ENCODE results near the gene FOXP1.
A peak's percentile ranks its signal among the peaks of the same experiment; 100 is the strongest.

Gene FOXP1

GRCh38 chr3:71570546-71570945 is 13.0 kb downstream of the FOXP1 start:
- H3K4me3 ChIP-seq (ENCODE audit: low read length) = no peak overlapping the region
- DNase-seq (ENCODE audit: low read depth, low spot score) = no peak

GRCh38 chr3:71568207-71568606 is 15.3 kb downstream of the FOXP1 start:
- DNase-seq (ENCODE audit: low read depth, low spot score) = no peak
- H3K4me3 ChIP-seq (ENCODE audit: low read length) = no peak overlapping the region

- no peak for DNase-seq (ENCODE audit: low read depth, low spot score)
- no peak overlapping the region for H3K4me3 ChIP-seq (ENCODE audit: low read length)
Observed at GRCh38 chr3:71566776-71567175, 16.8 kb downstream of the FOXP1 start.

GRCh38 chr3:71565976-71566375 is 17.6 kb downstream of the FOXP1 start:
- DNase-seq (ENCODE audit: low read depth, low spot score) = no peak
- no peak overlapping the region for H3K4me3 ChIP-seq (ENCODE audit: low read length)

GRCh38 chr3:71565316-71565715 is 18.2 kb downstream of the FOXP1 start:
- H3K4me3 ChIP-seq (ENCODE audit: low read length) = no peak overlapping the region
- DNase-seq (ENCODE audit: low read depth, low spot score) = no peak

GRCh38 chr3:71564361-71564760 is 19.2 kb downstream of the FOXP1 start:
- no peak for DNase-seq (ENCODE audit: low read depth, low spot score)
- no peak overlapping the region for H3K4me3 ChIP-seq (ENCODE audit: low read length)

- no peak for DNase-seq (ENCODE audit: low read depth, low spot score)
- H3K4me3 ChIP-seq (ENCODE audit: low read length) = no peak overlapping the region
Observed at GRCh38 chr3:71563827-71564226, 19.7 kb downstream of the FOXP1 start.

- no peak for DNase-seq (ENCODE audit: low read depth, low spot score)
- H3K4me3 ChIP-seq (ENCODE audit: low read length) = no peak overlapping the region
Observed at GRCh38 chr3:71562938-71563337, 20.6 kb downstream of the FOXP1 start.

- DNase-seq (ENCODE audit: low read depth, low spot score) = no peak
- H3K4me3 ChIP-seq (ENCODE audit: low read length) = no peak overlapping the region
Observed at GRCh38 chr3:71560665-71561064, 22.9 kb downstream of the FOXP1 start.

- no peak for DNase-seq (ENCODE audit: low read depth, low spot score)
- H3K4me3 ChIP-seq (ENCODE audit: low read length) = no peak overlapping the region
Observed at GRCh38 chr3:71559578-71560162, 23.9 kb downstream of the FOXP1 start.

GRCh38 chr3:71559021-71559420 is 24.5 kb downstream of the FOXP1 start:
- DNase-seq (ENCODE audit: low read depth, low spot score) = no peak
- H3K4me3 ChIP-seq (ENCODE audit: low read length) = no peak overlapping the region

GRCh38 chr3:71554649-71555048 is 28.9 kb downstream of the FOXP1 start:
- H3K4me3 ChIP-seq (ENCODE audit: low read length) = no peak overlapping the region
- DNase-seq (ENCODE audit: low read depth, low spot score) = no peak

GRCh38 chr3:71551311-71551919 is 32.1 kb downstream of the FOXP1 start:
- DNase-seq (ENCODE audit: low read depth, low spot score) = no peak
- no peak overlapping the region for H3K4me3 ChIP-seq (ENCODE audit: low read length)

GRCh38 chr3:71549951-71550350 is 33.6 kb downstream of the FOXP1 start:
- DNase-seq (ENCODE audit: low read depth, low spot score) = peak; percentile 7
- H3K4me3 ChIP-seq (ENCODE audit: low read length) = no peak overlapping the region

- H3K4me3 ChIP-seq (ENCODE audit: low read length) = no peak overlapping the region
- DNase-seq (ENCODE audit: low read depth, low spot score) = no peak
Observed at GRCh38 chr3:71548705-71549384, 34.7 kb downstream of the FOXP1 start.

- no peak for DNase-seq (ENCODE audit: low read depth, low spot score)
- H3K4me3 ChIP-seq (ENCODE audit: low read length) = no peak overlapping the region
Observed at GRCh38 chr3:71547249-71548198, 36.0 kb downstream of the FOXP1 start.

- H3K4me3 ChIP-seq (ENCODE audit: low read length) = no peak overlapping the region
- no peak for DNase-seq (ENCODE audit: low read depth, low spot score)
Observed at GRCh38 chr3:71546821-71547220, 36.7 kb downstream of the FOXP1 start.

GRCh38 chr3:71545330-71545729 is 38.2 kb downstream of the FOXP1 start:
- DNase-seq (ENCODE audit: low read depth, low spot score) = no peak
- H3K4me3 ChIP-seq (ENCODE audit: low read length) = no peak overlapping the region

GRCh38 chr3:71543371-71544016 is 40.0 kb downstream of the FOXP1 start:
- no peak overlapping the region for H3K4me3 ChIP-seq (ENCODE audit: low read length)
- peak; percentile 16 for DNase-seq (ENCODE audit: low read depth, low spot score)

Data from Jurkat, Clone E6-1 (cell line).